Measurements from ENCODE around the gene ADAM15.

Gene ADAM15

DNA sequence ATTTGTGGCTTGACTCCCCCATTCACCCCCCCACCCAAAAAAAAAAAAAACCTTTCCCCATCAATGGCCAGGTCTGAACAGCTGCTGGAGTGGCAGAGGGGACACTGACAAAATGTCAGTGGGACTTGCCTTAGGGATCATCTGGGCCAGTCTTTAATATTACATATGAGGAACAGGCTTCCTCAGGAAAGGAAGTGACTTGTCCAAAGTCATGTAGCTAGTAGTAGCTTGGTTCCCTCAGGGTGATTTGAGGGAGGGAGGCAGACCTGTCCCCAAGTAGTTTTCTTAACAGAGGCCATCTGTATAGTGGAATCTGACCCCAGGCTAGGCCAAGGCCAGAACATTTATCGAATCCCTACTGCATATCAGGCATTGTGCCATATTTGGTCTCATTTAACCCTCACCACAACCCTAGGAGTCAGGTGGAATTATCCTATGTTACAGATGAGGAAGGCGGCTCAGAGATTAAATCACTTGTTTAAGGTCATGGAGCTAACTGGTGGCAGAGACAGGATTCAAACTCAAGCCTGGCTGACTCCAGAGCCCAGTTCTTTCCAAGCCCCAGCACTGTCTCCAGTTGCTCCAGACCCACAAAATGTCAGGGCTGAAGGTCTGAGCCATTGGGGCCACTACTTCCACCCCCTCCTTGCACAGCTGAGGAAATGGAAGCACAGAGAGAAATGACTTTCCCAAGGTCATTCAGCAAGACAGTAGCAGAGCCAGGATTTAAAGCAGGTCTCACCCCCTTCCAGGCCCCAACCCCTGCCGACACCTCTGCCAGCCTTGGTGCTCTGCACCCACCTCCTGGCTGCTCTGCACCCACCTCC lies 38.1 kb upstream of the ADAM15 start:
- H3K27ac ChIP-seq: peak overlapping the region; percentile 98
- TF ChIP-seq ZFX (IDR thresholded peaks at IDR 0.05; ENCODE audit: borderline replicate concordance): no peak
- no peak for TF ChIP-seq CTCF (IDR thresholded peaks at IDR 0.05)

- H3K27ac ChIP-seq: peak overlapping the region; percentile 98
- TF ChIP-seq ZFX (IDR thresholded peaks at IDR 0.05; ENCODE audit: borderline replicate concordance): no peak
These were observed 37.5 kb upstream of the ADAM15 start for GRCh38 chr1:155013632-155014031.

GRCh38 chr1:155014709-155015508 lies 36.2 kb upstream of the ADAM15 start:
- peak overlapping the region; percentile 98 for H3K27ac ChIP-seq
- TF ChIP-seq ZFX (IDR thresholded peaks at IDR 0.05; ENCODE audit: borderline replicate concordance): no peak
- TF ChIP-seq CTCF (IDR thresholded peaks at IDR 0.05): no peak

DNA sequence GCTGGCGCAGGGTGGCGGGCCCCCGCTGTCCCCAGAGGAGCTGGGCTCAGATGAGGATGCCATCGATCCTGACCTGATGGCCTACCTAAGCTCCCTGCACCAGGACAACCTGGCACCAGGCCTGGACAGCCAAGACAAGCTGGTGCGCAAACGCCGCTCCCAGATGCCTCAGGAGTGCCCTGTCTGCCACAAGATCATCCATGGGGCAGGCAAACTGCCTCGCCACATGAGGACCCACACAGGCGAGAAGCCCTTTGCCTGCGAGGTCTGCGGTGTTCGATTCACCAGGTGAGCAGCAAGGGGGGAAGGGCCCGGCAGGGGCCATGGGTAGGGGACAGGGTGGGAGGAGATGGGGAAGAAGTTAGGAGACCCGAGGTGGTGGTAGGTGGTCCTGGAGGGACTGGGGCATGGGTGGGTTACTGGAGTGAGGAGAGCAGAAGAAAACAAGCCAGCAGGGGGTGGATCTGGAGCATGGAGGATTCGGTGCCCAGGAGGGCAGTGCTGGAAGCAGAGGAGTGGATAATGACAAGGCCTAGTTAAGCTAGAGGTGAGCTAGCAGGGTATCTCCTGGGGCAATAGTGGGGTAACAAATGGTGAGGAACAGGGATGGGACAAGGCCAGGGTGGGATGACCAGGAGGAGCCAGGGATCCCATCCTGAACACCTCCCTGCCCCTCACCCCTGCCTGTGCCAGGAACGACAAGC lies 35.4 kb upstream of the ADAM15 start:
- TF ChIP-seq ZFX (IDR thresholded peaks at IDR 0.05; ENCODE audit: borderline replicate concordance): no peak
- TF ChIP-seq CTCF (IDR thresholded peaks at IDR 0.05): no peak
- peak overlapping the region; percentile 98 for H3K27ac ChIP-seq

DNA sequence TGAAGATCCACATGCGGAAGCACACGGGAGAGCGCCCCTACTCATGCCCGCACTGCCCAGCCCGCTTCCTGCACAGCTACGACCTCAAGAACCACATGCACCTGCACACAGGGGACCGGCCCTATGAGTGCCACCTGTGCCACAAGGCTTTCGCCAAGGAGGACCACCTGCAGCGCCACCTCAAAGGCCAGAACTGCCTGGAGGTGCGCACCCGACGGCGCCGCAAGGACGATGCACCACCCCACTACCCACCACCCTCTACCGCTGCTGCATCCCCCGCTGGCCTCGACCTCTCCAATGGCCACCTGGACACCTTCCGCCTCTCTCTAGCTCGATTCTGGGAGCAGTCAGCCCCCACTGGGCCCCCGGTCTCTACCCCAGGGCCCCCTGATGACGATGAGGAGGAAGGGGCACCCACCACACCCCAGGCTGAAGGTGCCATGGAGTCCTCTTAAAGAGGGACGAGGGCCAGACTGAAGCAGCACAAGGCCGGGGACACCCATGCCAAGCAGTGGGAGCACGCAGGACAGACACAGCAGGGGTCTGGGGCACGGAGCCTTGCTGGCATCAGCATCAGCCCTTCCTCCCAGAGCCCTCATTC lies 34.8 kb upstream of the ADAM15 start:
- no peak for TF ChIP-seq ZFX (IDR thresholded peaks at IDR 0.05; ENCODE audit: borderline replicate concordance)
- TF ChIP-seq CTCF (IDR thresholded peaks at IDR 0.05): no peak
- H3K27ac ChIP-seq: peak overlapping the region; percentile 98

GRCh38 chr1:155017041-155017945 lies 33.8 kb upstream of the ADAM15 start:
- peak overlapping the region; percentile 98 for H3K27ac ChIP-seq
- no peak for TF ChIP-seq ZFX (IDR thresholded peaks at IDR 0.05; ENCODE audit: borderline replicate concordance)
- peak; percentile 100 for TF ChIP-seq CTCF (IDR thresholded peaks at IDR 0.05)

Measured in 22Rv1 (cell line).